Keratinocyte (primary cell): ENCODE data around the gene CCL17. TPM values are rescaled to one million over a fixed set of nuclear protein-coding genes. Genes with fewer than 3 reads are reported as not detected.

Source experiments
- DNase-seq: peaks from one replicate; pipeline ENCODE4 v3.0.0-alpha.2; 2011; ENCODE audit warnings: low read depth, missing footprints, low spot score
- FAIRE-seq: peaks from 2 replicates; lab custom pipeline; 2011; peaks lifted over from hg19 to GRCh38; lab: Jason Lieb, UNC
- H2AFZ ChIP-seq: 2 replicates; pipeline ENCODE4 v1.6.0; 2012; ENCODE audit warnings: low read length, control low read depth, inconsistent platforms; ENCODE audit not compliant: control insufficient read depth
- H3K27ac ChIP-seq: 2 replicates; pipeline ENCODE4 v1.5.1; 2011; ENCODE audit warnings: low read length; ENCODE audit not compliant: control insufficient read depth, insufficient read depth
- H3K27me3 ChIP-seq: 3 replicates; pipeline ENCODE4 v1.6.0; 2011; ENCODE audit warnings: low read length; ENCODE audit not compliant: control insufficient read depth, insufficient read depth; ENCODE audit errors: extremely low read depth
- H3K36me3 ChIP-seq, 2 experiments: 2 replicates in 1 of 2; 3 replicates in 1 of 2; pipeline ENCODE4 v1.5.1; 2011; ENCODE audit warnings: low read length in 2 of 2, mild to moderate bottlenecking in 1 of 2; ENCODE audit not compliant: control insufficient read depth in 2 of 2, insufficient read depth in 2 of 2; ENCODE audit errors: extremely low read depth in 1 of 2
- H3K4me1 ChIP-seq: 3 replicates; pipeline ENCODE4 v1.5.1; 2011; ENCODE audit warnings: low read length; ENCODE audit not compliant: control insufficient read depth, insufficient read depth; ENCODE audit errors: extremely low read depth
- H3K4me2 ChIP-seq: 3 replicates; pipeline ENCODE4 v1.6.0; 2011; ENCODE audit warnings: low read depth, low read length; ENCODE audit not compliant: control insufficient read depth, insufficient read depth; ENCODE audit errors: extremely low read depth
- H3K4me3 ChIP-seq, 3 experiments: fragments of 200-600 bp in 1 of 3; sonication (generic) in 1 of 3; 2 replicates in 2 of 3; 3 replicates in 1 of 3; pipeline ENCODE4 v1.5.1; 2011 to 2016; ENCODE audit warnings: low read length in 3 of 3, mild to moderate bottlenecking in 3 of 3, control low read depth in 2 of 3, inconsistent platforms in 1 of 3, low read depth in 1 of 3, mixed read lengths in 1 of 3, mixed run types in 1 of 3, moderate library complexity in 1 of 3; ENCODE audit not compliant: control insufficient read depth in 2 of 3, insufficient read depth in 2 of 3; ENCODE audit errors: extremely low read depth in 1 of 3
- H3K79me2 ChIP-seq: 2 replicates; pipeline ENCODE4 v1.6.0; 2012; ENCODE audit warnings: low read length; ENCODE audit not compliant: control insufficient read depth, insufficient read depth
- H3K9ac ChIP-seq: 3 replicates; pipeline ENCODE4 v1.6.0; 2011; ENCODE audit warnings: low read length; ENCODE audit not compliant: control insufficient read depth, insufficient read depth; ENCODE audit errors: extremely low read depth
- H3K9me1 ChIP-seq: 3 replicates; pipeline ENCODE4 v1.6.0; 2011; ENCODE audit warnings: low read length; ENCODE audit not compliant: control insufficient read depth, insufficient read depth; ENCODE audit errors: extremely low read depth
- H3K9me3 ChIP-seq: 2 replicates; pipeline ENCODE4 v1.5.1; 2012; ENCODE audit warnings: low read depth, low read length; ENCODE audit not compliant: control insufficient read depth
- H4K20me1 ChIP-seq: 3 replicates; pipeline ENCODE4 v1.6.0; 2011; ENCODE audit warnings: low read length; ENCODE audit not compliant: control insufficient read depth, insufficient read depth; ENCODE audit errors: extremely low read depth
- EZH2 ChIP-seq: IDR thresholded peaks from one replicate; pipeline ENCODE4 v1.6.1; 2012; ENCODE audit warnings: inconsistent platforms, mild to moderate bottlenecking, low read length, moderate library complexity
- dilution Hi-C: fragments of 300-500 bp; cut with MboI; formaldehyde crosslinking; loops from one replicate; pipeline ENCODE4 v1.7.0; 2020; ENCODE audit warnings: low sequenced_read_pairs; ENCODE audit not compliant: extremely low pct_ligation_motif_present
- polyA plus RNA-seq, 5 experiments: library from polyadenylated mRNA; depleted of rRNA in 3 of 5; stranded (reverse) in 3 of 5; stranded (forward) in 1 of 5; unstranded in 1 of 5; fragments of >200 nt; gene quantifications; 1 replicate in 1 of 5; 2 replicates in 3 of 5; 3 replicates in 1 of 5; pipeline versions ENCODE4 v1.2.1 to v1.2.3, GENCODE V29; 2011 to 2012; ENCODE audit warnings: missing spikeins in 2 of 5, low read depth in 1 of 5, low replicate concordance in 1 of 5
- TF ChIP-seq, protein P1 (sequence below), 3 experiments: IDR thresholded peaks in 1 of 3; conservative IDR thresholded peaks in 1 of 3; optimal IDR thresholded peaks in 1 of 3; 2 replicates in 2 of 3; 3 replicates in 1 of 3; pipeline versions ENCODE3 to v1.5.1; 2011; ENCODE audit warnings: low read length in 3 of 3, mild to moderate bottlenecking in 3 of 3, moderate library complexity in 2 of 3, control low read depth in 1 of 3, inconsistent platforms in 1 of 3; ENCODE audit not compliant: insufficient read depth in 2 of 3; ENCODE audit errors: extremely low read depth in 1 of 3

Gene CCL17
- polyA plus RNA-seq, 1 donor (not counting 4 experiments of a cell fraction or from before 2014, with no cell fraction given), result not detected

DNA sequence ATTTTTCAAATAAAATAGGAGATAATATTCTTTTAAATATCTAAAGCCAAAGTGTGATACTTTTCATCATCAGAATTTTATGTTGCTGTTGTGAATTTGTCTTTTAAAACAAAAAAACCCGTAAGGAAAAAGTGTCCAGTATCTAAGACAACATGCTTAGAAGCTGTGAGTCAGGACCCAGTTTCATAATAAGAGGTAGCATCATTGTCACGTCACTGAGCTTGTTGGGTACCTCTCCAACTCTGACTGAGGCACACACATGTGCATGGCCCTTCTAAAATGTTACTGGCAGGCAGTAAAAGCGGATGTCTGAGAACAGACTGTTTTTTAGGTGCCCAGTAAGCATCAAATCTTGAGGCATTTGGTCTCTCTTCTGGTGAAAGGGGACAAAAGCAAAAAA lies 40.1 kb downstream of the CCL17 start:
- no peak overlapping the region for H3K27ac ChIP-seq
- peaks cover 4% of the 10 kb centered on the region for H3K9me1 ChIP-seq
- H2AFZ ChIP-seq, result no peak overlapping the region
- H3K4me1 ChIP-seq, result peaks cover 12% of the 10 kb centered on the region
- H3K9me3 ChIP-seq, result no peaks in the 10 kb centered on the region
- TF ChIP-seq EZH2, result no peak
- TF ChIP-seq, protein P1, sequence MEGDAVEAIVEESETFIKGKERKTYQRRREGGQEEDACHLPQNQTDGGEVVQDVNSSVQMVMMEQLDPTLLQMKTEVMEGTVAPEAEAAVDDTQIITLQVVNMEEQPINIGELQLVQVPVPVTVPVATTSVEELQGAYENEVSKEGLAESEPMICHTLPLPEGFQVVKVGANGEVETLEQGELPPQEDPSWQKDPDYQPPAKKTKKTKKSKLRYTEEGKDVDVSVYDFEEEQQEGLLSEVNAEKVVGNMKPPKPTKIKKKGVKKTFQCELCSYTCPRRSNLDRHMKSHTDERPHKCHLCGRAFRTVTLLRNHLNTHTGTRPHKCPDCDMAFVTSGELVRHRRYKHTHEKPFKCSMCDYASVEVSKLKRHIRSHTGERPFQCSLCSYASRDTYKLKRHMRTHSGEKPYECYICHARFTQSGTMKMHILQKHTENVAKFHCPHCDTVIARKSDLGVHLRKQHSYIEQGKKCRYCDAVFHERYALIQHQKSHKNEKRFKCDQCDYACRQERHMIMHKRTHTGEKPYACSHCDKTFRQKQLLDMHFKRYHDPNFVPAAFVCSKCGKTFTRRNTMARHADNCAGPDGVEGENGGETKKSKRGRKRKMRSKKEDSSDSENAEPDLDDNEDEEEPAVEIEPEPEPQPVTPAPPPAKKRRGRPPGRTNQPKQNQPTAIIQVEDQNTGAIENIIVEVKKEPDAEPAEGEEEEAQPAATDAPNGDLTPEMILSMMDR (optimal IDR thresholded peaks at IDR 0.05 in 1 of 3, IDR thresholded peaks at IDR 0.05 in 1 of 3, conservative IDR thresholded peaks at IDR 0.05 in 1 of 3; ENCODE audit: extremely low read depth in 1 of 3, insufficient read depth in 2 of 3, low read length in 3 of 3), result no peak
- H3K4me3 ChIP-seq, result no peak overlapping the region
- no peak overlapping the region for H3K4me2 ChIP-seq
- no peaks in the 10 kb centered on the region for H3K27me3 ChIP-seq
- no peaks in the 10 kb centered on the region for H4K20me1 ChIP-seq
- H3K9ac ChIP-seq, result no peak overlapping the region
- peaks cover 4 to 5% of the 10 kb centered on the region in 2 experiments for H3K36me3 ChIP-seq
- no peak for DNase-seq
- dilution Hi-C loops, result no loop called here
- peaks cover 67% of the 10 kb centered on the region for H3K79me2 ChIP-seq
- no peak for FAIRE-seq

DNA sequence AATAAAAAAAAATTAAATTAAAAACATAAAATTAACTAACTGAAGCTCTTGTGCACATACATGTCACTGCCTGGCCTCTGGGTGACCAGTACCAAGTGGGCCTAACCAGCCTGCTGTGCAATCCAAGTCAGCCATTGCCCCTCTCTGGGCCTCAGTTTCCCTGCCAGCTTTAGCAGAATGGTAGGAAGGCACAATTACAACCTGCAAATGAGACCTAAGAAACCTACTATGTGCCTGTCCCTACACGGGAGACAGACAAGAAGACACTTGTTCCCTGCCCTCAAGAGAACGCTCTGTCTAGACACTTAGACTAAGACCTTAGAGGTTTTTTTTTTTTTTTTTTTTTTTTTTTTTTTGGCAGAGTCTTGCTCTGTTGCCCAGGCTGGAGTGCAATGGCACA lies 40.9 kb downstream of the CCL17 start:
- no peak for FAIRE-seq

More for the DNA sequence above, 40.9 kb downstream of the CCL17 start:
- Histone ChIP-seq H3K27ac (no peak overlapping the region), H3K9ac (no peak overlapping the region), H3K9me1 (peaks cover 4% of the 10 kb centered on the region), H3K4me1 (peaks cover 12% of the 10 kb centered on the region), H3K4me2 (peak overlapping the region; percentile 22), H3K36me3 (peaks cover 2 to 3% of the 10 kb centered on the region in 2 experiments), H3K27me3 (no peaks in the 10 kb centered on the region), H4K20me1 (no peaks in the 10 kb centered on the region), H3K9me3 (no peaks in the 10 kb centered on the region), H3K4me3 (no peak overlapping the region), H3K79me2 (peaks cover 66% of the 10 kb centered on the region), H2AFZ (no peak overlapping the region)
- dilution Hi-C loops, result no loop called here
- DNase-seq, result no peak
- TF ChIP-seq, protein P1 (optimal IDR thresholded peaks at IDR 0.05 in 1 of 3, IDR thresholded peaks at IDR 0.05 in 1 of 3, conservative IDR thresholded peaks at IDR 0.05 in 1 of 3; ENCODE audit: extremely low read depth in 1 of 3, insufficient read depth in 2 of 3, low read length in 3 of 3), result no peak
- no peak for TF ChIP-seq EZH2
